Lung (tissue), 12 donors: Measurements from ENCODE around the gene LENEP. TPM values are rescaled to one million over a fixed set of nuclear protein-coding genes. Genes with fewer than 3 reads are reported as not detected.

Source experiments
- ATAC-seq: fragments of 200-7000 bp; cut with Tn5 transposase; one replicate; pipeline ENCODE4 v1.9.1; 2020; ENCODE audit warnings: moderate number of reproducible peaks; ENCODE audit not compliant: insufficient read depth, low FRiP score
- DNase-seq, 3 donors: peaks; one replicate each; pipeline ENCODE4 v3.0.0-alpha.2; 2013 to 2017
- H3K27ac ChIP-seq, 2 donors: one replicate each; pipeline ENCODE4 v1.5.1; 2013; ENCODE audit warnings: mild to moderate bottlenecking in 2 of 2, moderate library complexity in 2 of 2, control low read depth in 1 of 2, inconsistent platforms in 1 of 2, low read depth in 1 of 2, low read length in 1 of 2
- H3K27me3 ChIP-seq, 3 donors: one replicate each; pipeline ENCODE4 v1.5.1; 2013; ENCODE audit warnings: low read length in 2 of 3; ENCODE audit not compliant: control insufficient read depth in 3 of 3, insufficient read depth in 3 of 3
- H3K36me3 ChIP-seq, 4 donors: one replicate each; pipeline ENCODE4 v1.5.1; 2013; ENCODE audit warnings: low read length in 4 of 4, mild to moderate bottlenecking in 1 of 4, moderate library complexity in 1 of 4; ENCODE audit not compliant: control insufficient read depth in 4 of 4, insufficient read depth in 4 of 4
- H3K4me1 ChIP-seq, 5 donors: one replicate each; pipeline ENCODE4 v1.5.1; 2013; ENCODE audit warnings: low read length in 5 of 5, mild to moderate bottlenecking in 2 of 5, moderate library complexity in 1 of 5; ENCODE audit not compliant: control insufficient read depth in 5 of 5, insufficient read depth in 5 of 5
- H3K4me3 ChIP-seq: one replicate; pipeline ENCODE4 v1.5.1; 2013; ENCODE audit warnings: mild to moderate bottlenecking, control low read depth, moderate library complexity
- H3K9ac ChIP-seq, 2 donors: one replicate each; pipeline ENCODE4 v1.5.1; 2013; ENCODE audit warnings: low read length in 2 of 2, control low read depth in 1 of 2; ENCODE audit not compliant: insufficient read depth in 1 of 2
- H3K9me3 ChIP-seq, 4 donors: one replicate each; pipeline ENCODE4 v1.5.1; 2013; ENCODE audit warnings: low read length in 3 of 4, mild to moderate bottlenecking in 1 of 4, moderate library complexity in 1 of 4; ENCODE audit not compliant: control insufficient read depth in 4 of 4, insufficient read depth in 3 of 4
- CTCF ChIP-seq: IDR thresholded peaks from 2 replicates; pipeline ENCODE4 v1.5.1; 2012; ENCODE audit warnings: mild to moderate bottlenecking; ENCODE audit errors: control extremely low read depth, extremely low read depth
- WGBS, 2 donors: extraction: QIAGEN DNeasy Blood & Tissue Kit; methylation state at CpG; one replicate each; pipeline ENCODE4 v1.1.7; 2013; 5-methylcytosine and 5-hydroxymethylcytosine counted together
- polyA plus RNA-seq, 2 donors: library from polyadenylated mRNA; stranded (reverse); fragments of 200-250 nt; gene quantifications; one replicate each; pipeline ENCODE4 v1.2.1, GENCODE V29; 2013
- total RNA-seq, 2 donors: library from RNA; depleted of rRNA in 1 of 2; stranded (reverse); fragments of >200 nt in 1 of 2; gene quantifications; one replicate each; pipeline ENCODE4 v1.2.1, GENCODE V29; 2014 to 2021
- donor health status: control.
- donor health status: control.
- donor health status: Bipolar disorder and iron deficiency.
- donor health status: healthy.
- donor health status: DM: yes; HTN: yes; CAD: no.

The LENEP gene
- total and polyA plus RNA-seq, 4 donors = 0.31 to 0.89 TPM; not detected in 2

GRCh38 chr1:154996966-154997701 is 3.7 kb downstream of the LENEP start:
- WGBS, 2 donors = 71 to 77% methylated on average over 15 of the region's 15 CpGs

GRCh38 chr1:154998201-154998780 is 4.9 kb downstream of the LENEP start:
- DNase-seq (no peak), ATAC-seq (no peak)
- H3K4me3 ChIP-seq = no peak overlapping the region
- no peak for TF ChIP-seq CTCF
- H3K36me3 ChIP-seq = no peaks in the 10 kb centered on the region
- H3K27me3 ChIP-seq = no peaks in the 10 kb centered on the region
- H3K9me3 ChIP-seq = no peaks in the 10 kb centered on the region
- peaks cover 0 to 20% (median 5%) of the 10 kb centered on the region in 5 donors for H3K4me1 ChIP-seq
- no peak overlapping the region for H3K9ac ChIP-seq
- H3K27ac ChIP-seq = no peak overlapping the region
- WGBS, 2 donors = 75 to 76% methylated on average over 15 to 16 of the region's 16 CpGs

More at GRCh38 chr1:154996966-154997701, 3.7 kb downstream of the LENEP start:
- H3K9me3 ChIP-seq = no peaks in the 10 kb centered on the region
- H3K4me1 ChIP-seq = peaks cover 0 to 16% (median 5%) of the 10 kb centered on the region in 5 donors
- DNase-seq (no peak), ATAC-seq (no peak)
- H3K27me3 ChIP-seq = no peaks in the 10 kb centered on the region
- H3K9ac ChIP-seq = no peak overlapping the region
- no peak for TF ChIP-seq CTCF
- no peak overlapping the region for H3K4me3 ChIP-seq
- H3K36me3 ChIP-seq = no peaks in the 10 kb centered on the region
- no peak overlapping the region for H3K27ac ChIP-seq

- Histone ChIP-seq H3K9ac (peak overlapping the region in 1 of 2 donors; percentile 45), H3K4me1 (peaks cover 0 to 20% (median 5%) of the 10 kb centered on the region in 5 donors), H3K27ac (no peak overlapping the region), H3K4me3 (no peak overlapping the region), H3K36me3 (no peaks in the 10 kb centered on the region), H3K9me3 (no peaks in the 10 kb centered on the region), H3K27me3 (no peaks in the 10 kb centered on the region)
- WGBS, 2 donors = 11% methylated on average over 40 of the region's 40 CpGs
- DNase-seq = peak; percentile 84 to 89 (median 84)
- peak; percentile 65 for TF ChIP-seq CTCF
- ATAC-seq = no peak
Observed at GRCh38 chr1:154998818-154999570, 5.6 kb downstream of the LENEP start.
